HepG2 (cell line): ENCODE data around the gene TCTN2. TPM values are rescaled to one million over a fixed set of nuclear protein-coding genes. Genes with fewer than 3 reads are reported as not detected.

ENCODE experiments used
- ASH2L ChIP-seq: fragments of 300-600, 200-600 bp; sonication (generic); IDR thresholded peaks from 2 replicates; pipeline ENCODE4 v1.7.0; 2017; ENCODE audit warnings: low read depth, mild to moderate bottlenecking, moderate library complexity, mixed read lengths, low read length; ENCODE audit not compliant: insufficient read length
- CHD2 ChIP-seq: IDR thresholded peaks from 2 replicates; pipeline ENCODE4 v1.6.1; 2011; ENCODE audit warnings: low read depth, low read length, improper control_type of control experiment
- MEIS2 ChIP-seq: sonication (generic); formaldehyde crosslinking; IDR thresholded peaks from 2 replicates; pipeline ENCODE4 v1.9.0; 2021; ENCODE audit warnings: mild to moderate bottlenecking, missing genetic modification reagents
- NFE2 ChIP-seq: sonication (generic); formaldehyde crosslinking; IDR thresholded peaks from 2 replicates; pipeline ENCODE4 v1.4.0; 2020; ENCODE audit warnings: missing genetic modification reagents
- POLR2A ChIP-seq, 2 experiments: IDR thresholded peaks; 2 replicates each; pipeline ENCODE4 v1.6.1; 2011; ENCODE audit warnings: low read depth in 2 of 2, low read length in 2 of 2, mild to moderate bottlenecking in 1 of 2, moderate library complexity in 1 of 2; ENCODE audit not compliant: insufficient read depth in 1 of 2
- RARG ChIP-seq: sonication (generic); formaldehyde crosslinking; IDR thresholded peaks from 2 replicates; pipeline ENCODE4 v1.4.0; 2020; ENCODE audit warnings: low read depth, mild to moderate bottlenecking, missing genetic modification reagents
- SIX1 ChIP-seq: sonication (generic); formaldehyde crosslinking; IDR thresholded peaks from 2 replicates; pipeline ENCODE4 v1.4.0; 2020; ENCODE audit warnings: missing genetic modification reagents, borderline replicate concordance
- TRIM24 ChIP-seq: sonication (generic); formaldehyde crosslinking; IDR thresholded peaks from 2 replicates; pipeline ENCODE4 v1.8.0; 2022; ENCODE audit warnings: mild to moderate bottlenecking, missing genetic modification reagents
- ZNF136 ChIP-seq: sonication (generic); formaldehyde crosslinking; IDR thresholded peaks from 2 replicates; pipeline ENCODE4 v1.8.1; 2022; ENCODE audit warnings: low read depth, mild to moderate bottlenecking, moderate library complexity, missing genetic modification reagents
- ZNF17 ChIP-seq: sonication (generic); formaldehyde crosslinking; IDR thresholded peaks from 2 replicates; pipeline ENCODE4 v1.5.0; 2020; ENCODE audit warnings: mild to moderate bottlenecking, missing genetic modification reagents
- ZNF619 ChIP-seq: sonication (generic); formaldehyde crosslinking; IDR thresholded peaks from 2 replicates; pipeline ENCODE4 v1.4.0; 2020; ENCODE audit warnings: mild to moderate bottlenecking, missing genetic modification reagents
- ZNF678 ChIP-seq: sonication (generic); formaldehyde crosslinking; IDR thresholded peaks from 2 replicates; pipeline ENCODE4 v1.4.0; 2020; ENCODE audit warnings: mild to moderate bottlenecking, missing genetic modification reagents
- ZNF780A ChIP-seq: sonication (generic); formaldehyde crosslinking; IDR thresholded peaks from 2 replicates; pipeline ENCODE4 v1.8.0; 2022; ENCODE audit warnings: mild to moderate bottlenecking, missing genetic modification reagents, moderate library complexity
- polyA plus RNA-seq, 8 experiments: library from polyadenylated mRNA; depleted of rRNA in 3 of 8; stranded (reverse) in 7 of 8; unstranded in 1 of 8; fragments of >200 nt; fragmentation: Illumina TruSeq in 4 of 8; extraction: Trizol in 4 of 8; gene quantifications; 2 replicates each; pipeline versions ENCODE4 v1.2.1 to v1.2.3, GENCODE V29; 2011 to 2016; ENCODE audit warnings: low read depth in 4 of 8, missing spikeins in 1 of 8, mixed read lengths in 1 of 8; ENCODE audit not compliant: insufficient read depth in 1 of 8
- total RNA-seq, 5 experiments: library from RNA; depleted of rRNA; stranded (reverse); fragments of >200 nt; fragmentation: Illumina TruSeq; extraction: Trizol; gene quantifications; 2 replicates each; pipeline ENCODE4 v1.2.3, GENCODE V29; 2016; ENCODE audit warnings: low read depth in 1 of 5
- TF ChIP-seq, protein P1 (sequence below): sonication (generic); formaldehyde crosslinking; IDR thresholded peaks from 2 replicates; pipeline ENCODE4 v1.4.0; 2020; ENCODE audit warnings: mild to moderate bottlenecking, missing genetic modification reagents
- TF ChIP-seq, protein P2 (sequence below): sonication (generic); formaldehyde crosslinking; IDR thresholded peaks from 2 replicates; pipeline ENCODE4 v1.4.0; 2020; ENCODE audit warnings: missing genetic modification reagents, borderline replicate concordance
- TF ChIP-seq, protein P3 (sequence below): sonication (generic); formaldehyde crosslinking; IDR thresholded peaks from 2 replicates; pipeline ENCODE4 v1.9.0; 2021; ENCODE audit warnings: missing genetic modification reagents, borderline replicate concordance
- TF ChIP-seq, protein P4 (sequence below), 2 experiments: sonication (generic) in 1 of 2; formaldehyde crosslinking in 1 of 2; IDR thresholded peaks; 2 replicates each; pipeline versions ENCODE4 v1.4.0 to v1.6.1; 2018 to 2020; ENCODE audit warnings: missing genetic modification reagents in 2 of 2, borderline replicate concordance in 1 of 2, low read depth in 1 of 2, mild to moderate bottlenecking in 1 of 2, missing biosample characterization in 1 of 2
- TF ChIP-seq, protein P5 (sequence below): fragments of 450-650 bp; IDR thresholded peaks from 2 replicates; pipeline ENCODE4 v1.6.1; 2016

The TCTN2 gene
- total and polyA plus RNA-seq, 2 of the 13 experiments (the other 11 are each of a cell fraction or from before 2014, with no cell fraction given), result 5.0 to 8.1 TPM

DNA sequence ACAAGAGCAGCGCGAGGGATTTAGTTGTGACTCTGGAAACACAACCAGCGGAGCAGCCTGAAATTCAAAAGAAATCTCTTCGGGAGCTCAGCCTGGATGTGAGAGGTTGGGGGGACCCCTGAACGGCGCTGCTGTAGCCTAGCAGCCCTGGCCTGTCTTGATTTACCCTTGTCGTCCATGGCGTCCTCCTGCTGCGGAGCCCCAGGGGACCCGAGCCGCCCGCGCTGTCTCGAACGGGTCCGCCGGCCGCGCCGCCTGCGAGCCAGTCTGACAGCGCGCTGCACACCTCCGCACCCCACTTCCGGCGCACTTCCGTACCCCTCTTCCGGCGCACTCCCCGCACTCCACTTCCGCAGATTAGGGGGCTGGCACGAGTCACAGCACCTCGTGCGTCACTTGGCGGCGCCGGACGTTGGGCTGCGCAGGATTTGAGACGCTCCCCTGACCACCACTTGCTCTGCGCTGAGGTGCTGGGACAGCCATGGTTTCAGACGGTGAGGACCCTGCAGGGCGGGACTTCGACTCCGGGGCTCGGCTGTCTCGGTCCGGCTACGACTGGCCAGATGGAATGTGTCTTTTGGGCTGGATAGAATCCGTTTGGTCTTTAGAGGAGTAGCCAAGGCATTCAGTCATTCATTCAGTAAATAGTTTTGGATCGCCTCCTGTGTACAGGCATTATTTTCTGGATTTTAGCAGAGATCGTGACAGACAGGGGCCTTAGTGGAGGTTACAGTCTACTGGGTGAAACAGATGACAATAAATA lies 37.4 kb upstream of the TCTN2 start, which contains the start of the genes EIF2B1 and GTF2H3 (continued):
- TF ChIP-seq, protein P1, sequence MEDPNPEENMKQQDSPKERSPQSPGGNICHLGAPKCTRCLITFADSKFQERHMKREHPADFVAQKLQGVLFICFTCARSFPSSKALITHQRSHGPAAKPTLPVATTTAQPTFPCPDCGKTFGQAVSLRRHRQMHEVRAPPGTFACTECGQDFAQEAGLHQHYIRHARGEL (CRISPR knock-in tag), result 0 out of 2 replicates have a peak, but pooled peaks have one; percentile 81
- TF ChIP-seq ZNF17 (CRISPR knock-in tag) (no peak), ZNF678 (CRISPR knock-in tag) (no peak), POLR2A (IDR thresholded peaks at IDR 0.05; ENCODE audit: insufficient read depth in 1 of 2, low read depth in 2 of 2, low read length in 2 of 2) (peak; percentile 98 to 99), NFE2 (CRISPR knock-in tag) (no peak), ZNF780A (CRISPR knock-in tag) (peak; percentile 33; the same call in 1 of the 2 replicates), SIX1 (CRISPR knock-in tag) (no peak), CHD2 (peak; percentile 39; the same call in 1 of the 2 replicates), ZNF619 (CRISPR knock-in tag) (peak; percentile 97), RARG (no peak), ASH2L (peak; percentile 73), MEIS2 (0 out of 2 replicates have a peak, but pooled peaks have one; percentile 59), TRIM24 (CRISPR knock-in tag) (no peak), ZNF136 (CRISPR knock-in tag) (0 out of 2 replicates have a peak, but pooled peaks have one; percentile 70)
- TF ChIP-seq, protein P2, sequence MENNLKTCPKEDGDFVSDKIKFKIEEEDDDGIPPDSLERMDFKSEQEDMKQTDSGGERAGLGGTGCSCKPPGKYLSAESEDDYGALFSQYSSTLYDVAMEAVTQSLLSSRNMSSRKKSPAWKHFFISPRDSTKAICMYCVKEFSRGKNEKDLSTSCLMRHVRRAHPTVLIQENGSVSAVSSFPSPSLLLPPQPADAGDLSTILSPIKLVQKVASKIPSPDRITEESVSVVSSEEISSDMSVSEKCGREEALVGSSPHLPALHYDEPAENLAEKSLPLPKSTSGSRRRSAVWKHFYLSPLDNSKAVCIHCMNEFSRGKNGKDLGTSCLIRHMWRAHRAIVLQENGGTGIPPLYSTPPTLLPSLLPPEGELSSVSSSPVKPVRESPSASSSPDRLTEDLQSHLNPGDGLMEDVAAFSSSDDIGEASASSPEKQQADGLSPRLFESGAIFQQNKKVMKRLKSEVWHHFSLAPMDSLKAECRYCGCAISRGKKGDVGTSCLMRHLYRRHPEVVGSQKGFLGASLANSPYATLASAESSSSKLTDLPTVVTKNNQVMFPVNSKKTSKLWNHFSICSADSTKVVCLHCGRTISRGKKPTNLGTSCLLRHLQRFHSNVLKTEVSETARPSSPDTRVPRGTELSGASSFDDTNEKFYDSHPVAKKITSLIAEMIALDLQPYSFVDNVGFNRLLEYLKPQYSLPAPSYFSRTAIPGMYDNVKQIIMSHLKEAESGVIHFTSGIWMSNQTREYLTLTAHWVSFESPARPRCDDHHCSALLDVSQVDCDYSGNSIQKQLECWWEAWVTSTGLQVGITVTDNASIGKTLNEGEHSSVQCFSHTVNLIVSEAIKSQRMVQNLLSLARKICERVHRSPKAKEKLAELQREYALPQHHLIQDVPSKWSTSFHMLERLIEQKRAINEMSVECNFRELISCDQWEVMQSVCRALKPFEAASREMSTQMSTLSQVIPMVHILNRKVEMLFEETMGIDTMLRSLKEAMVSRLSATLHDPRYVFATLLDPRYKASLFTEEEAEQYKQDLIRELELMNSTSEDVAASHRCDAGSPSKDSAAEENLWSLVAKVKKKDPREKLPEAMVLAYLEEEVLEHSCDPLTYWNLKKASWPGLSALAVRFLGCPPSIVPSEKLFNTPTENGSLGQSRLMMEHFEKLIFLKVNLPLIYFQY, result peak; percentile 64
- TF ChIP-seq, protein P3, sequence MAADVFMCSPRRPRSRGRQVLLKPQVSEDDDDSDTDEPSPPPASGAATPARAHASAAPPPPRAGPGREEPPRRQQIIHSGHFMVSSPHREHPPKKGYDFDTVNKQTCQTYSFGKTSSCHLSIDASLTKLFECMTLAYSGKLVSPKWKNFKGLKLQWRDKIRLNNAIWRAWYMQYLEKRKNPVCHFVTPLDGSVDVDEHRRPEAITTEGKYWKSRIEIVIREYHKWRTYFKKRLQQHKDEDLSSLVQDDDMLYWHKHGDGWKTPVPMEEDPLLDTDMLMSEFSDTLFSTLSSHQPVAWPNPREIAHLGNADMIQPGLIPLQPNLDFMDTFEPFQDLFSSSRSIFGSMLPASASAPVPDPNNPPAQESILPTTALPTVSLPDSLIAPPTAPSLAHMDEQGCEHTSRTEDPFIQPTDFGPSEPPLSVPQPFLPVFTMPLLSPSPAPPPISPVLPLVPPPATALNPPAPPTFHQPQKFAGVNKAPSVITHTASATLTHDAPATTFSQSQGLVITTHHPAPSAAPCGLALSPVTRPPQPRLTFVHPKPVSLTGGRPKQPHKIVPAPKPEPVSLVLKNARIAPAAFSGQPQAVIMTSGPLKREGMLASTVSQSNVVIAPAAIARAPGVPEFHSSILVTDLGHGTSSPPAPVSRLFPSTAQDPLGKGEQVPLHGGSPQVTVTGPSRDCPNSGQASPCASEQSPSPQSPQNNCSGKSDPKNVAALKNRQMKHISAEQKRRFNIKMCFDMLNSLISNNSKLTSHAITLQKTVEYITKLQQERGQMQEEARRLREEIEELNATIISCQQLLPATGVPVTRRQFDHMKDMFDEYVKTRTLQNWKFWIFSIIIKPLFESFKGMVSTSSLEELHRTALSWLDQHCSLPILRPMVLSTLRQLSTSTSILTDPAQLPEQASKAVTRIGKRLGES (CRISPR knock-in tag), result no peak
- TF ChIP-seq, protein P4, sequence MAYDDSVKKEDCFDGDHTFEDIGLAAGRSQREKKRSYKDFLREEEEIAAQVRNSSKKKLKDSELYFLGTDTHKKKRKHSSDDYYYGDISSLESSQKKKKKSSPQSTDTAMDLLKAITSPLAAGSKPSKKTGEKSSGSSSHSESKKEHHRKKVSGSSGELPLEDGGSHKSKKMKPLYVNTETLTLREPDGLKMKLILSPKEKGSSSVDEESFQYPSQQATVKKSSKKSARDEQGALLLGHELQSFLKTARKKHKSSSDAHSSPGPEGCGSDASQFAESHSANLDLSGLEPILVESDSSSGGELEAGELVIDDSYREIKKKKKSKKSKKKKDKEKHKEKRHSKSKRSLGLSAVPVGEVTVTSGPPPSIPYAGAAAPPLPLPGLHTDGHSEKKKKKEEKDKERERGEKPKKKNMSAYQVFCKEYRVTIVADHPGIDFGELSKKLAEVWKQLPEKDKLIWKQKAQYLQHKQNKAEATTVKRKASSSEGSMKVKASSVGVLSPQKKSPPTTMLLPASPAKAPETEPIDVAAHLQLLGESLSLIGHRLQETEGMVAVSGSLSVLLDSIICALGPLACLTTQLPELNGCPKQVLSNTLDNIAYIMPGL (CRISPR knock-in tag; IDR thresholded peaks at IDR 0.05; ENCODE audit: borderline replicate concordance in 1 of 2, low read depth in 1 of 2), result peak; percentile 78 to 79
- TF ChIP-seq, protein P5, sequence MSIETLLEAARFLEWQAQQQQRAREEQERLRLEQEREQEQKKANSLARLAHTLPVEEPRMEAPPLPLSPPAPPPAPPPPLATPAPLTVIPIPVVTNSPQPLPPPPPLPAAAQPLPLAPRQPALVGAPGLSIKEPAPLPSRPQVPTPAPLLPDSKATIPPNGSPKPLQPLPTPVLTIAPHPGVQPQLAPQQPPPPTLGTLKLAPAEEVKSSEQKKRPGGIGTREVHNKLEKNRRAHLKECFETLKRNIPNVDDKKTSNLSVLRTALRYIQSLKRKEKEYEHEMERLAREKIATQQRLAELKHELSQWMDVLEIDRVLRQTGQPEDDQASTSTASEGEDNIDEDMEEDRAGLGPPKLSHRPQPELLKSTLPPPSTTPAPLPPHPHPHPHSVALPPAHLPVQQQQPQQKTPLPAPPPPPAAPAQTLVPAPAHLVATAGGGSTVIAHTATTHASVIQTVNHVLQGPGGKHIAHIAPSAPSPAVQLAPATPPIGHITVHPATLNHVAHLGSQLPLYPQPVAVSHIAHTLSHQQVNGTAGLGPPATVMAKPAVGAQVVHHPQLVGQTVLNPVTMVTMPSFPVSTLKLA, result peak; percentile 93
